SH-SY5Y (cell line): ENCODE data around the gene CAMK1G.

Source experiments
- GATA2 ChIP-seq: IDR thresholded peaks from 2 replicates; pipeline ENCODE4 v1.6.1; 2011; ENCODE audit warnings: mild to moderate bottlenecking, low read depth, low read length
- GATA3 ChIP-seq: IDR thresholded peaks from 2 replicates; pipeline ENCODE4 v1.6.1; 2011; ENCODE audit warnings: low read depth, mild to moderate bottlenecking, low read length, moderate library complexity

DNA sequence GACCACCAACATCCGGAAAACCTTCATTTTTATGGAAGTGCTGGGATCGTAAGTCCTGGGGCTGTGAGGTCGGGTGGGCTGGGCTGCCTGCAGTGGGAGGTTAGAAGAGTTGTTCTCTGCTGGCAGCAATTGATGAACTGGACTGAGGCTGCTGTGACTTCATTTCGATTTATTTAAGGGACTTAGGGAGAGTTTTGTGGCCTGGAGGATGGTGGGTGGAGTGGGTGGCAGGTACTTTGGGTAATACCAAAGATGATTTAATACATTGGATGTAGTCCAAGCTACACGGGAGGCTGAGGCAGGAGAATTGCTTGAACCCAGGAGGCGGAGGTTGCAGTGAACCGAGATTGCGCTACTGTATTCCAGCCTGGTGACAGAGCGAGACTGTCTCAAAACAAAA, 11.5 kb downstream of the CAMK1G start:
- TF ChIP-seq GATA2 (no peak), GATA3 (no peak)
